Measurements from ENCODE around the gene CCDC148.

DNA sequence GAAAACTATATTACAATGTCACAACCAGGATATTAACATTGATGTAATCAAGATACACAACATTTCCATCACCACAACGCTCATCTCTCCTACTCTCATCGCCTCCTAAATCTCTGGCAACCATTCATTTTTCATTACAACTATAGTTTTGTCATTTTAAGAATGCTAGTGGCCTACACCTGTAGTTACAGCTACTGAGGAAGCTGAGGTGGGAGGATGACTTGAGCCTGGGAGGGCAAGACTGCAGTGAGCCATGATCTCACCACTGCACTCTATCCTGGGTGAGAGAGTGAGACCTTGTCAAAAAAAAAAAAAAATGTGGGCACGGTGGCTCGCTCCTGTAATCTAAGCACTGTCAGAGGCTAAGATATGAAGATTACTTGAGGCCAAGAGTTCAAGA is 10.7 kb upstream of the CCDC148 start:
- TF ChIP-seq, protein P1, sequence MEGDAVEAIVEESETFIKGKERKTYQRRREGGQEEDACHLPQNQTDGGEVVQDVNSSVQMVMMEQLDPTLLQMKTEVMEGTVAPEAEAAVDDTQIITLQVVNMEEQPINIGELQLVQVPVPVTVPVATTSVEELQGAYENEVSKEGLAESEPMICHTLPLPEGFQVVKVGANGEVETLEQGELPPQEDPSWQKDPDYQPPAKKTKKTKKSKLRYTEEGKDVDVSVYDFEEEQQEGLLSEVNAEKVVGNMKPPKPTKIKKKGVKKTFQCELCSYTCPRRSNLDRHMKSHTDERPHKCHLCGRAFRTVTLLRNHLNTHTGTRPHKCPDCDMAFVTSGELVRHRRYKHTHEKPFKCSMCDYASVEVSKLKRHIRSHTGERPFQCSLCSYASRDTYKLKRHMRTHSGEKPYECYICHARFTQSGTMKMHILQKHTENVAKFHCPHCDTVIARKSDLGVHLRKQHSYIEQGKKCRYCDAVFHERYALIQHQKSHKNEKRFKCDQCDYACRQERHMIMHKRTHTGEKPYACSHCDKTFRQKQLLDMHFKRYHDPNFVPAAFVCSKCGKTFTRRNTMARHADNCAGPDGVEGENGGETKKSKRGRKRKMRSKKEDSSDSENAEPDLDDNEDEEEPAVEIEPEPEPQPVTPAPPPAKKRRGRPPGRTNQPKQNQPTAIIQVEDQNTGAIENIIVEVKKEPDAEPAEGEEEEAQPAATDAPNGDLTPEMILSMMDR (IDR thresholded peaks at IDR 0.05; ENCODE audit: low read depth, low read length, poor library complexity, severe bottlenecking): no peak
- no peak for TF ChIP-seq EZH2phosphoT487 (IDR thresholded peaks at IDR 0.05; ENCODE audit: borderline replicate concordance, low read length)
